Endodermal cell (in vitro differentiated cells): ENCODE data around the gene SDK1. TPM values are rescaled to one million over a fixed set of nuclear protein-coding genes. Genes with fewer than 3 reads are reported as not detected.

Source experiments
- DNase-seq: peaks from one replicate; pipeline ENCODE4 v3.0.0-alpha.2; 2017
- H3K27ac ChIP-seq: 2 replicates; pipeline ENCODE4 v1.5.1; 2013; ENCODE audit warnings: mild to moderate bottlenecking, low read depth, low read length, moderate library complexity
- H3K27me3 ChIP-seq: 2 replicates; pipeline ENCODE4 v1.6.1; 2013; ENCODE audit warnings: mild to moderate bottlenecking, low read length, moderate library complexity; ENCODE audit not compliant: insufficient read depth, control insufficient read depth, poor library complexity, severe bottlenecking
- H3K36me3 ChIP-seq: 2 replicates; pipeline ENCODE4 v1.7.0; 2013; ENCODE audit warnings: mild to moderate bottlenecking, low read length, moderate library complexity; ENCODE audit not compliant: control insufficient read depth, insufficient read depth
- H3K4me1 ChIP-seq: one replicate; pipeline ENCODE4 v1.7.0; 2013; ENCODE audit warnings: low read length; ENCODE audit not compliant: control insufficient read depth, insufficient read depth
- H3K4me3 ChIP-seq: 2 replicates; pipeline ENCODE4 v1.5.1; 2013; ENCODE audit warnings: mild to moderate bottlenecking, low read length, moderate library complexity
- H3K9ac ChIP-seq: 2 replicates; pipeline ENCODE4 v1.6.1; 2013; ENCODE audit warnings: mild to moderate bottlenecking, low read length, moderate library complexity; ENCODE audit not compliant: poor library complexity, severe bottlenecking; ENCODE audit errors: extremely low read depth
- H3K9me3 ChIP-seq: 2 replicates; pipeline ENCODE4 v1.6.1; 2013; ENCODE audit warnings: mild to moderate bottlenecking, low read length, moderate library complexity; ENCODE audit not compliant: control insufficient read depth
- H3K27ac Mint-ChIP-seq: 2 replicates; pipeline ENCODE4 v1.8.0; 2020; ENCODE audit warnings: mixed read lengths
- H3K27me3 Mint-ChIP-seq: 2 replicates; pipeline ENCODE4 v1.8.0; 2021; ENCODE audit warnings: mild to moderate bottlenecking, mixed read lengths; ENCODE audit not compliant: insufficient read depth
- H3K36me3 Mint-ChIP-seq: 2 replicates; pipeline ENCODE4 v1.8.0; 2020; ENCODE audit warnings: low read depth, mixed read lengths
- H3K4me1 Mint-ChIP-seq: 2 replicates; pipeline ENCODE4 v1.8.0; 2020; ENCODE audit warnings: mixed read lengths
- H3K4me3 Mint-ChIP-seq: 2 replicates; pipeline ENCODE4 v1.8.0; 2020; ENCODE audit warnings: mild to moderate bottlenecking, moderate library complexity, mixed read lengths
- H3K9me3 Mint-ChIP-seq: 2 replicates; pipeline ENCODE4 v1.8.0; 2020; ENCODE audit warnings: mild to moderate bottlenecking, mixed read lengths
- CTCF ChIP-seq: fragments of 200-600 bp; sonication (generic); conservative IDR thresholded peaks from 2 replicates; pipeline ENCODE4 v1.5.0; 2021; ENCODE audit warnings: antibody characterized with exemption, mild to moderate bottlenecking
- WGBS, 2 experiments: methylation state at CpG; one replicate each; pipeline versions ENCODE4 v1.1.5 to v1.1.7; 2013; ENCODE audit warnings: missing lambda C conversion rate in 2 of 2, mixed read lengths in 1 of 2; ENCODE audit not compliant: insufficient coverage in 1 of 2, insufficient read length in 1 of 2; 5-methylcytosine and 5-hydroxymethylcytosine counted together
- total RNA-seq, 2 donors: library from RNA; stranded (reverse); fragmentation: NEBNext Ultra II Directional in 1 of 2; extraction: Animal tissue kit (Norgen Biotek cat#: 25700) in 1 of 2; gene quantifications; 2 replicates in 1 of 2; 3 replicates in 1 of 2; pipeline ENCODE4 v1.2.1, GENCODE V29; 2021

The SDK1 gene
- total RNA-seq, 2 donors from 2014 or later: 22.7 to 23.1 TPM

GRCh38 chr7:4179688-4180380 lies 878.8 kb downstream of the SDK1 start:
- H3K4me3 Mint-ChIP-seq: no peak overlapping the region
- H3K9me3 Mint-ChIP-seq: peaks cover 16% of the 10 kb centered on the region
- Histone ChIP-seq H3K9ac (no peak overlapping the region), H3K4me3 (no peak overlapping the region), H3K27ac (no peak overlapping the region), H3K9me3 (no peaks in the 10 kb centered on the region), H3K27me3 (no peaks in the 10 kb centered on the region), H3K36me3 (no peaks in the 10 kb centered on the region), H3K4me1 (no peaks in the 10 kb centered on the region)
- H3K36me3 Mint-ChIP-seq: peaks cover 24% of the 10 kb centered on the region
- no peak overlapping the region for H3K27ac Mint-ChIP-seq
- no peaks in the 10 kb centered on the region for H3K4me1 Mint-ChIP-seq
- no peak for DNase-seq
- no peaks in the 10 kb centered on the region for H3K27me3 Mint-ChIP-seq
- WGBS, 2 experiments: 90 to 92% methylated on average over 15 to 24 of the region's 24 CpGs
- no peak for TF ChIP-seq CTCF

GRCh38 chr7:4181446-4181845 lies 880.4 kb downstream of the SDK1 start:
- Mint-ChIP-seq H3K4me1 (no peaks in the 10 kb centered on the region), H3K9me3 (peaks cover 16% of the 10 kb centered on the region), H3K27ac (no peak overlapping the region), H3K27me3 (no peaks in the 10 kb centered on the region), H3K36me3 (peaks cover 24% of the 10 kb centered on the region), H3K4me3 (no peak overlapping the region)
- no peak overlapping the region for H3K27ac ChIP-seq
- DNase-seq: no peak
- TF ChIP-seq CTCF: no peak
- 95 to 100% methylated on average over 3 to 7 of the region's 7 CpGs for WGBS, 2 experiments
- H3K9me3 ChIP-seq: no peaks in the 10 kb centered on the region
- H3K9ac ChIP-seq: no peak overlapping the region
- H3K4me1 ChIP-seq: no peaks in the 10 kb centered on the region
- H3K36me3 ChIP-seq: no peaks in the 10 kb centered on the region
- no peaks in the 10 kb centered on the region for H3K27me3 ChIP-seq
- H3K4me3 ChIP-seq: no peak overlapping the region

DNA sequence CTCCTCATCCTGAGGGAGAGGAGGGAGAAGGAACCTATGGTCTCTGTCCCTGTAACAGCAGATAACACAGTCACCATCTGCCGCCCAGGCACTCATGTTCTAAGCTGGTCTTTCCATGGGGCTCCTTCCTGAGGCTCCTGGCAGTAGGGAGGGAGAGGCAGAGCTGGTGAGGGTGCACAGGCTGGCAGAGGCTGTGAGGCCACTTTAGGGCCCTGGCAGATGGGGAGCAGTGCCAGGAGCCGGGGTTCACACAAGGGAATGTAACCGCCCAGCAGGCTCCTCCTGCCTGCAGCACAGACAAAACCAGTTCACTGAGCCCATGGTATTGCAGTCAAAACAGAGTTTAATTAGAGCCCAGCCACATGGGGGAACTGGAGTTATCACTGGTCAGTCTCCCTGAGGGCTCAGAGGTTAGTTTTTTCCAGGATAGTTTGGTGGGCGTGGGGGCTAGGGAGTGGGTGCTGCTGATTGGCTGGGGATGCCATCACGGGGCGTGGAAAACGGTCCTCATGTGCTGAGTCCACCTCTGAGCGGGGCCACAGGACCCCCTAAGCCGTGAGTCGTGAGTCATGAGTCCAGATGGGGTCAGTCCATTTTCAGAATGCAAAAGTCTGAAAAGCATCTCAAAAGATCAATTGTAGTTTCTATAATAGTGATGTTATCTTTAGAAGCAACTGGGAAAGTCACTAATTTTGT lies 881.7 kb downstream of the SDK1 start:
- 96 to 100% methylated on average over 9 to 10 of the region's 10 CpGs for WGBS, 2 experiments
- no peaks in the 10 kb centered on the region for H3K27me3 Mint-ChIP-seq
- H3K9me3 ChIP-seq: no peaks in the 10 kb centered on the region
- no peak overlapping the region for H3K4me3 ChIP-seq
- no peak for DNase-seq
- H3K4me3 Mint-ChIP-seq: no peak overlapping the region
- peaks cover 16% of the 10 kb centered on the region for H3K9me3 Mint-ChIP-seq
- H3K4me1 Mint-ChIP-seq: no peaks in the 10 kb centered on the region
- H3K36me3 ChIP-seq: no peaks in the 10 kb centered on the region
- no peak overlapping the region for H3K9ac ChIP-seq
- H3K27ac ChIP-seq: no peak overlapping the region
- no peak overlapping the region for H3K27ac Mint-ChIP-seq
- H3K27me3 ChIP-seq: no peaks in the 10 kb centered on the region
- H3K36me3 Mint-ChIP-seq: peaks cover 23% of the 10 kb centered on the region
- no peaks in the 10 kb centered on the region for H3K4me1 ChIP-seq
- no peak for TF ChIP-seq CTCF
